DMS153 treated with DMSO at 0.1 percent for 48 hours (cell line): ENCODE results near the gene SERGEF.
"Not testable (repeated sequence)": the region's sequence is repeated elsewhere in the genome, so short reads cannot be mapped to it uniquely, and the experiment has no call there.

Experiments used
- DNase-seq: peaks from one replicate; lab custom pipeline; 2025; ENCODE audit not compliant: unreplicated experiment; lab: John Stamatoyannopoulos, UW

SERGEF gene

GRCh38 chr11:17914957-17915356 lies 97.9 kb downstream of the SERGEF start:
- no peak for DNase-seq

- DNase-seq = no peak
These were observed 105.8 kb downstream of the SERGEF start for GRCh38 chr11:17907046-17907445.

- DNase-seq = peak; percentile 10
These were observed 106.4 kb downstream of the SERGEF start for GRCh38 chr11:17906436-17906835.

- DNase-seq = no peak
These were observed 107.4 kb downstream of the SERGEF start for GRCh38 chr11:17905477-17905876.

GRCh38 chr11:17901481-17901880 lies 111.4 kb downstream of the SERGEF start:
- no peak for DNase-seq

- no peak for DNase-seq
These were observed 114.1 kb downstream of the SERGEF start for GRCh38 chr11:17898782-17899181.

GRCh38 chr11:17898071-17898470 lies 114.8 kb downstream of the SERGEF start:
- DNase-seq = no peak

- no peak for DNase-seq
These were observed 115.4 kb downstream of the SERGEF start for GRCh38 chr11:17897495-17897894.

- not testable (repeated sequence) for DNase-seq
These were observed 116.2 kb downstream of the SERGEF start for GRCh38 chr11:17896496-17897151.

- DNase-seq = no peak
These were observed 117.8 kb downstream of the SERGEF start for GRCh38 chr11:17894929-17895658.

GRCh38 chr11:17892409-17892808 lies 120.4 kb downstream of the SERGEF start:
- DNase-seq = no peak

GRCh38 chr11:17890325-17890724 lies 122.5 kb downstream of the SERGEF start:
- no peak for DNase-seq

- no peak for DNase-seq
These were observed 125.1 kb downstream of the SERGEF start for GRCh38 chr11:17887779-17888178.

GRCh38 chr11:17883946-17884345 lies 128.9 kb downstream of the SERGEF start:
- DNase-seq = no peak

GRCh38 chr11:17883057-17883456 lies 129.8 kb downstream of the SERGEF start:
- no peak for DNase-seq

GRCh38 chr11:17878743-17879142 lies 134.1 kb downstream of the SERGEF start:
- no peak for DNase-seq

GRCh38 chr11:17877886-17878285 lies 135.0 kb downstream of the SERGEF start:
- DNase-seq = no peak

GRCh38 chr11:17876827-17877226 lies 136.0 kb downstream of the SERGEF start:
- no peak for DNase-seq

GRCh38 chr11:17875891-17876290 lies 137.0 kb downstream of the SERGEF start:
- no peak for DNase-seq

- no peak for DNase-seq
These were observed 139.3 kb downstream of the SERGEF start for GRCh38 chr11:17873586-17873985.

- DNase-seq = not testable (repeated sequence)
These were observed 144.4 kb downstream of the SERGEF start for GRCh38 chr11:17868398-17868797.

GRCh38 chr11:17867341-17867740 lies 145.5 kb downstream of the SERGEF start:
- DNase-seq = no peak
